Measurements from ENCODE around the gene TMEM107. TPM values are rescaled to one million over a fixed set of nuclear protein-coding genes. Genes with fewer than 3 reads are reported as not detected.

Gene TMEM107
- total and polyA plus RNA-seq, 10 of the 15 experiments (the other 5 are each of a cell fraction or from before 2014, with no cell fraction given) = 7.9 to 38.7 (median 22.9) TPM

DNA sequence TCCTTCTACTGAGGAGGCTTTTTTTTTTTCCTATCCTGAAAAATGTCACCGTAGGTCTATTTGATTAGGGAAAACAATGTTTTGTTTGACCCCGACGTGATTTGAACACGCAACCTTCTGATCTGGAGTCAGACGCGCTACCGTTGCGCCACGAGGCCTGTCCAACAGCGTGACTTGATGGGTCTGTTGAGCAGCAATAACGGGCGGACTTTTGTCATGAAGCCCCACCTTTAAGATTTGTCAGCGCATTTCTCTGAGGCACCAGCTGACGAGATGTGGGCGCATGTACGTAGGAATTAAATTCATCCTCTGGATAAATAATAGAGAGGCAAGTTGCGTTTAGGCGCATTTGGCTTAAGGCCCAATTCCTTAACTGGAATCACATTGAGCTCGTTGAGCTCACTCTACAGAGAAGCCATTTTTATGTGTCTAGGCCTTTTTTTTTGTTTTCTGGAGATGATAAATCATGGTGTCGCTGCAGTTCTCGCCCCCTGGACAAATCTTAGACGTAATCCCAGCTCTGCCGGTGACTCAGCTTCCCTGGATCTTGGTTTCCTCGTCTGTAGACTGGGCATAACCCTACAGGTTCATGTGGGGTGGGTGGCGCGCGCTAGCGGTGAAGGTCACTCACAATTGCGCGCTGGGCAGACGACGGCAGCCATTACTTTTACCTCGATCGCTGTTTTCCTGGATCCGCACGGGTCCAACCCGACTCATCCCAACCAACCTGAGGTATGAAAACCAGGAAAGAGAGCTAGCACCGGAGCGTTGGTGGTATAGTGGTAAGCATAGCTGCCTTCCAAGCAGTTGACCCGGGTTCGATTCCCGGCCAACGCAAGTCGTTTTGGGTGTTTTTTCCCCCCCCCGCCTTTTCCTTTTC is 44.8 kb upstream of the TMEM107 start (continued):
- TF ChIP-seq ZBTB40 (IDR thresholded peaks at IDR 0.05; ENCODE audit: borderline replicate concordance) = peak; percentile 73; the same call in 1 of the 2 replicates
- TF ChIP-seq, protein P1, sequence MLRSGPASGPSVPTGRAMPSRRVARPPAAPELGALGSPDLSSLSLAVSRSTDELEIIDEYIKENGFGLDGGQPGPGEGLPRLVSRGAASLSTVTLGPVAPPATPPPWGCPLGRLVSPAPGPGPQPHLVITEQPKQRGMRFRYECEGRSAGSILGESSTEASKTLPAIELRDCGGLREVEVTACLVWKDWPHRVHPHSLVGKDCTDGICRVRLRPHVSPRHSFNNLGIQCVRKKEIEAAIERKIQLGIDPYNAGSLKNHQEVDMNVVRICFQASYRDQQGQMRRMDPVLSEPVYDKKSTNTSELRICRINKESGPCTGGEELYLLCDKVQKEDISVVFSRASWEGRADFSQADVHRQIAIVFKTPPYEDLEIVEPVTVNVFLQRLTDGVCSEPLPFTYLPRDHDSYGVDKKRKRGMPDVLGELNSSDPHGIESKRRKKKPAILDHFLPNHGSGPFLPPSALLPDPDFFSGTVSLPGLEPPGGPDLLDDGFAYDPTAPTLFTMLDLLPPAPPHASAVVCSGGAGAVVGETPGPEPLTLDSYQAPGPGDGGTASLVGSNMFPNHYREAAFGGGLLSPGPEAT (IDR thresholded peaks at IDR 0.05; ENCODE audit: low read depth) = peak; percentile 90
- TF ChIP-seq ZBTB4 (CRISPR knock-in tag; IDR thresholded peaks at IDR 0.05) = no peak
- TF ChIP-seq ATF7 (IDR thresholded peaks at IDR 0.05; ENCODE audit: low read depth) = no peak; the same call in none of the 2 replicates
- TF ChIP-seq, protein P2, sequence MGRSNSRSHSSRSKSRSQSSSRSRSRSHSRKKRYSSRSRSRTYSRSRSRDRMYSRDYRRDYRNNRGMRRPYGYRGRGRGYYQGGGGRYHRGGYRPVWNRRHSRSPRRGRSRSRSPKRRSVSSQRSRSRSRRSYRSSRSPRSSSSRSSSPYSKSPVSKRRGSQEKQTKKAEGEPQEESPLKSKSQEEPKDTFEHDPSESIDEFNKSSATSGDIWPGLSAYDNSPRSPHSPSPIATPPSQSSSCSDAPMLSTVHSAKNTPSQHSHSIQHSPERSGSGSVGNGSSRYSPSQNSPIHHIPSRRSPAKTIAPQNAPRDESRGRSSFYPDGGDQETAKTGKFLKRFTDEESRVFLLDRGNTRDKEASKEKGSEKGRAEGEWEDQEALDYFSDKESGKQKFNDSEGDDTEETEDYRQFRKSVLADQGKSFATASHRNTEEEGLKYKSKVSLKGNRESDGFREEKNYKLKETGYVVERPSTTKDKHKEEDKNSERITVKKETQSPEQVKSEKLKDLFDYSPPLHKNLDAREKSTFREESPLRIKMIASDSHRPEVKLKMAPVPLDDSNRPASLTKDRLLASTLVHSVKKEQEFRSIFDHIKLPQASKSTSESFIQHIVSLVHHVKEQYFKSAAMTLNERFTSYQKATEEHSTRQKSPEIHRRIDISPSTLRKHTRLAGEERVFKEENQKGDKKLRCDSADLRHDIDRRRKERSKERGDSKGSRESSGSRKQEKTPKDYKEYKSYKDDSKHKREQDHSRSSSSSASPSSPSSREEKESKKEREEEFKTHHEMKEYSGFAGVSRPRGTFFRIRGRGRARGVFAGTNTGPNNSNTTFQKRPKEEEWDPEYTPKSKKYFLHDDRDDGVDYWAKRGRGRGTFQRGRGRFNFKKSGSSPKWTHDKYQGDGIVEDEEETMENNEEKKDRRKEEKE (IDR thresholded peaks at IDR 0.05) = no peak
- no peak for TF ChIP-seq TCF3 (IDR thresholded peaks at IDR 0.05; ENCODE audit: borderline replicate concordance, insufficient read depth, low read depth, low read length)
- no peak for TF ChIP-seq NR2C1 (IDR thresholded peaks at IDR 0.05)
- TF ChIP-seq, protein P3, sequence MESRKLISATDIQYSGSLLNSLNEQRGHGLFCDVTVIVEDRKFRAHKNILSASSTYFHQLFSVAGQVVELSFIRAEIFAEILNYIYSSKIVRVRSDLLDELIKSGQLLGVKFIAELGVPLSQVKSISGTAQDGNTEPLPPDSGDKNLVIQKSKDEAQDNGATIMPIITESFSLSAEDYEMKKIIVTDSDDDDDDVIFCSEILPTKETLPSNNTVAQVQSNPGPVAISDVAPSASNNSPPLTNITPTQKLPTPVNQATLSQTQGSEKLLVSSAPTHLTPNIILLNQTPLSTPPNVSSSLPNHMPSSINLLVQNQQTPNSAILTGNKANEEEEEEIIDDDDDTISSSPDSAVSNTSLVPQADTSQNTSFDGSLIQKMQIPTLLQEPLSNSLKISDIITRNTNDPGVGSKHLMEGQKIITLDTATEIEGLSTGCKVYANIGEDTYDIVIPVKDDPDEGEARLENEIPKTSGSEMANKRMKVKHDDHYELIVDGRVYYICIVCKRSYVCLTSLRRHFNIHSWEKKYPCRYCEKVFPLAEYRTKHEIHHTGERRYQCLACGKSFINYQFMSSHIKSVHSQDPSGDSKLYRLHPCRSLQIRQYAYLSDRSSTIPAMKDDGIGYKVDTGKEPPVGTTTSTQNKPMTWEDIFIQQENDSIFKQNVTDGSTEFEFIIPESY (IDR thresholded peaks at IDR 0.05) = no peak; the same call in 1 of the 2 replicates
- TF ChIP-seq CHD2 (IDR thresholded peaks at IDR 0.05; ENCODE audit: borderline replicate concordance, low read depth, low read length) = no peak
- TF ChIP-seq USF2 (IDR thresholded peaks at IDR 0.05; ENCODE audit: borderline replicate concordance, low read depth, low read length) = no peak
